Measurements from ENCODE around the gene GALNTL6. TPM values are rescaled to one million over a fixed set of nuclear protein-coding genes. Genes with fewer than 3 reads are reported as not detected.

The GALNTL6 gene
- total and polyA plus RNA-seq, 7 donors = 0.14 to 2.5 (median 0.42) TPM; not detected in 1

GRCh38 chr4:172630280-172630679, 817.1 kb downstream of the GALNTL6 start:
- Histone ChIP-seq H3K27ac (no peak overlapping the region), H3K36me3 (no peaks in the 10 kb centered on the region), H3K4me3 (no peak overlapping the region), H3K9me3 (no peaks in the 10 kb centered on the region), H3K4me1 (no peaks in the 10 kb centered on the region), H3K27me3 (no peaks in the 10 kb centered on the region)
- intact Hi-C loops (cut with DNase I) = no loop called here
- 90% methylated on average over 3 of the region's 3 CpGs for WGBS, 2 donors
- TF ChIP-seq EP300 (IDR thresholded peaks at IDR 0.05) = no peak
- TF ChIP-seq POLR2AphosphoS5 (IDR thresholded peaks at IDR 0.05) = no peak
- TF ChIP-seq, protein P1, sequence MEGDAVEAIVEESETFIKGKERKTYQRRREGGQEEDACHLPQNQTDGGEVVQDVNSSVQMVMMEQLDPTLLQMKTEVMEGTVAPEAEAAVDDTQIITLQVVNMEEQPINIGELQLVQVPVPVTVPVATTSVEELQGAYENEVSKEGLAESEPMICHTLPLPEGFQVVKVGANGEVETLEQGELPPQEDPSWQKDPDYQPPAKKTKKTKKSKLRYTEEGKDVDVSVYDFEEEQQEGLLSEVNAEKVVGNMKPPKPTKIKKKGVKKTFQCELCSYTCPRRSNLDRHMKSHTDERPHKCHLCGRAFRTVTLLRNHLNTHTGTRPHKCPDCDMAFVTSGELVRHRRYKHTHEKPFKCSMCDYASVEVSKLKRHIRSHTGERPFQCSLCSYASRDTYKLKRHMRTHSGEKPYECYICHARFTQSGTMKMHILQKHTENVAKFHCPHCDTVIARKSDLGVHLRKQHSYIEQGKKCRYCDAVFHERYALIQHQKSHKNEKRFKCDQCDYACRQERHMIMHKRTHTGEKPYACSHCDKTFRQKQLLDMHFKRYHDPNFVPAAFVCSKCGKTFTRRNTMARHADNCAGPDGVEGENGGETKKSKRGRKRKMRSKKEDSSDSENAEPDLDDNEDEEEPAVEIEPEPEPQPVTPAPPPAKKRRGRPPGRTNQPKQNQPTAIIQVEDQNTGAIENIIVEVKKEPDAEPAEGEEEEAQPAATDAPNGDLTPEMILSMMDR (IDR thresholded peaks at IDR 0.05) = no peak
- TF ChIP-seq POLR2A (IDR thresholded peaks at IDR 0.05) = no peak
- DNase-seq = no peak

- intact Hi-C loops (cut with DNase I) = no loop called here
- no peak overlapping the region for H3K4me3 ChIP-seq
- no peak overlapping the region for H3K27ac ChIP-seq
These were observed 818.6 kb downstream of the GALNTL6 start for GRCh38 chr4:172631832-172632231.

DNA sequence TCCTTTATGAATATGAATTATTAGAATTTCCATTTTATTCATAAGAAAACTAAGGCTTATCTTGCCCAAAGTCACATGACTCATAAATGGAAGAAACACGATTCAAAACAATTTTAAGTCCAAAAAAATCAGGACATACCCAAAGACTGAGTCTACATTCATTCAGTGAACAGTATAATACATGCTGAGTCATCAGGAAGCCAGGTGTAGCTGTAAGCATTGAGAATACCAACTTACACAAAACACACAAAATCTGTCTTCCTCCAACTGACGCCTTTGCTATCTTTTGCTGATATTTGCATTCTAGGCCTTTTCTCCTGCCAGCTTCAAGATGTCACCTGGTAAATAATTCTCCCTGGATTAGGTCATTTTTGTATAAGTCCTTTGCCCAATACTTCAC, 835.3 kb downstream of the GALNTL6 start:
- H3K27ac ChIP-seq = no peak overlapping the region
- H3K4me3 ChIP-seq = no peak overlapping the region
- no peaks in the 10 kb centered on the region for H3K27me3 ChIP-seq
- intact Hi-C loops (cut with DNase I) = no loop called here
- TF ChIP-seq POLR2AphosphoS5 (IDR thresholded peaks at IDR 0.05) (no peak), EP300 (IDR thresholded peaks at IDR 0.05) (no peak), POLR2A (IDR thresholded peaks at IDR 0.05) (no peak)
- TF ChIP-seq, protein P1 (IDR thresholded peaks at IDR 0.05) = no peak
- H3K4me1 ChIP-seq = no peaks in the 10 kb centered on the region
- no peak for DNase-seq
- H3K36me3 ChIP-seq = no peaks in the 10 kb centered on the region
- no peaks in the 10 kb centered on the region for H3K9me3 ChIP-seq
- whole genome bisulfite sequencing, 2 donors = 38 to 79% methylated on average over 2 of the region's 2 CpGs

More at GRCh38 chr4:172631832-172632231, 818.6 kb downstream of the GALNTL6 start:
- no peaks in the 10 kb centered on the region for H3K9me3 ChIP-seq
- no peaks in the 10 kb centered on the region for H3K27me3 ChIP-seq
- H3K36me3 ChIP-seq = no peaks in the 10 kb centered on the region
- TF ChIP-seq POLR2AphosphoS5 (IDR thresholded peaks at IDR 0.05) (no peak), POLR2A (IDR thresholded peaks at IDR 0.05) (no peak), EP300 (IDR thresholded peaks at IDR 0.05) (no peak)
- TF ChIP-seq, protein P1 (IDR thresholded peaks at IDR 0.05) = no peak
- H3K4me1 ChIP-seq = no peaks in the 10 kb centered on the region
- DNase-seq = no peak

GRCh38 chr4:172649143-172649542, 835.9 kb downstream of the GALNTL6 start:
- Histone ChIP-seq H3K4me3 (no peak overlapping the region), H3K27ac (no peak overlapping the region), H3K9me3 (no peaks in the 10 kb centered on the region), H3K36me3 (no peaks in the 10 kb centered on the region), H3K27me3 (no peaks in the 10 kb centered on the region), H3K4me1 (no peaks in the 10 kb centered on the region)
- TF ChIP-seq POLR2AphosphoS5 (IDR thresholded peaks at IDR 0.05) (no peak), EP300 (IDR thresholded peaks at IDR 0.05) (no peak), POLR2A (IDR thresholded peaks at IDR 0.05) (no peak)
- TF ChIP-seq, protein P1 (IDR thresholded peaks at IDR 0.05) = no peak
- no peak for DNase-seq
- 73% methylated on average over 2 of the region's 2 CpGs for WGBS, 2 donors
- intact Hi-C loops (cut with DNase I) = no loop called here
